MM.1S (cell line): ENCODE results near the gene GNL1.
"Not testable (repeated sequence)": the region's sequence is repeated elsewhere in the genome, so short reads cannot be mapped to it uniquely, and the experiment has no call there.

Source experiments
- DNase-seq: peaks from one replicate; pipeline ENCODE4 v3.0.0-alpha.2; 2015
- H2AFZ ChIP-seq: fragments of 300-600 bp; sonication (generic); 2 replicates; pipeline ENCODE4 v1.6.0; 2016; ENCODE audit warnings: antibody characterized with exemption, low read length
- H3F3A ChIP-seq: fragments of 300-600 bp; sonication (generic); 2 replicates; pipeline ENCODE4 v1.6.1; 2016; ENCODE audit warnings: mild to moderate bottlenecking, antibody characterized with exemption, low read length, moderate library complexity, mixed read lengths; ENCODE audit not compliant: insufficient read depth
- H3K27ac ChIP-seq: fragments of 300-600 bp; sonication (generic); 2 replicates; pipeline ENCODE4 v1.5.1; 2016; ENCODE audit warnings: mild to moderate bottlenecking, low read length
- H3K27me3 ChIP-seq: fragments of 300-600 bp; sonication (generic); replicated peaks from 2 replicates; pipeline ENCODE4 v1.6.0; 2016; ENCODE audit warnings: low read length; ENCODE audit not compliant: insufficient read depth
- H3K36me3 ChIP-seq: fragments of 300-600 bp; sonication (generic); replicated peaks from 2 replicates; pipeline ENCODE4 v1.6.1; 2016; ENCODE audit warnings: mild to moderate bottlenecking, low read length, mixed read lengths; ENCODE audit not compliant: insufficient read depth
- H3K4me1 ChIP-seq: fragments of 300-600 bp; sonication (generic); 2 replicates; pipeline ENCODE4 v1.6.1; 2016; ENCODE audit warnings: low read length, mixed read lengths
- H3K4me2 ChIP-seq: fragments of 300-600 bp; sonication (generic); 2 replicates; pipeline ENCODE4 v1.6.0; 2016; ENCODE audit warnings: low read depth, low read length
- H3K4me3 ChIP-seq: fragments of 300-600 bp; sonication (generic); 2 replicates; pipeline ENCODE4 v1.5.1; 2016; ENCODE audit warnings: low read length, mixed read lengths
- H3K79me2 ChIP-seq: fragments of 300-600 bp; sonication (generic); 2 replicates; pipeline ENCODE4 v1.6.1; 2016; ENCODE audit warnings: mixed run types, low read length, mixed read lengths
- H3K9ac ChIP-seq: fragments of 300-600 bp; sonication (generic); 2 replicates; pipeline ENCODE4 v1.6.1; 2016; ENCODE audit warnings: low read length, mixed read lengths
- H3K9me2 ChIP-seq: fragments of 300-600 bp; sonication (generic); replicated peaks from 2 replicates; pipeline ENCODE4 v1.6.1; 2016; ENCODE audit warnings: mild to moderate bottlenecking, low read length, mixed read lengths; ENCODE audit not compliant: insufficient read depth
- H3K9me3 ChIP-seq: fragments of 300-600 bp; sonication (generic); replicated peaks from 2 replicates; pipeline ENCODE4 v1.6.1; 2016; ENCODE audit warnings: mild to moderate bottlenecking, low read length, mixed read lengths; ENCODE audit not compliant: insufficient read depth
- H4K20me1 ChIP-seq: fragments of 300-600 bp; sonication (generic); 2 replicates; pipeline ENCODE4 v1.6.1; 2016; ENCODE audit warnings: mild to moderate bottlenecking, low read length, moderate library complexity, mixed read lengths; ENCODE audit not compliant: insufficient read depth
- CTCF ChIP-seq: fragments of 300-600 bp; sonication (generic); IDR thresholded peaks from 2 replicates; pipeline ENCODE4 v1.5.1; 2016; ENCODE audit warnings: antibody characterized with exemption, low read length, mixed read lengths
- EZH2 ChIP-seq: fragments of 300-600 bp; sonication (generic); optimal IDR thresholded peaks from 2 replicates; pipeline ENCODE3; 2017; ENCODE audit warnings: low read depth, mild to moderate bottlenecking, antibody characterized with exemption, low read length, mixed read lengths
- EZH2phosphoT487 ChIP-seq: fragments of 300-600 bp; sonication (generic); IDR thresholded peaks from 2 replicates; pipeline ENCODE4 v1.6.1; 2018; ENCODE audit warnings: antibody characterized with exemption, low read length

The GNL1 gene

GRCh38 chr6:30507849-30508827, 48.2 kb downstream of the GNL1 start:
- H3K9me3 ChIP-seq, result no peaks in the 10 kb centered on the region
- H3K4me2 ChIP-seq, result peak overlapping the region; percentile 94
- no peaks in the 10 kb centered on the region for H3K36me3 ChIP-seq
- no peaks in the 10 kb centered on the region for H3K27me3 ChIP-seq
- peaks cover 26% of the 10 kb centered on the region for H3F3A ChIP-seq
- no peaks in the 10 kb centered on the region for H3K9me2 ChIP-seq
- H2AFZ ChIP-seq, result peak overlapping the region; percentile 75
- no peaks in the 10 kb centered on the region for H3K79me2 ChIP-seq
- peak overlapping the region; percentile 35 for H3K4me3 ChIP-seq
- peak overlapping the region; percentile 99 for H3K27ac ChIP-seq
- peaks cover 39% of the 10 kb centered on the region for H3K4me1 ChIP-seq
- no peak for TF ChIP-seq EZH2phosphoT487
- no peak for TF ChIP-seq CTCF
- no peak for TF ChIP-seq EZH2
- H4K20me1 ChIP-seq, result no peaks in the 10 kb centered on the region
- DNase-seq, result peak; percentile 40
- peak overlapping the region; percentile 55; the same call in 1 of the 2 replicates for H3K9ac ChIP-seq

GRCh38 chr6:30500421-30501355, 55.6 kb downstream of the GNL1 start:
- Histone ChIP-seq H3K79me2 (no peaks in the 10 kb centered on the region), H3K36me3 (no peaks in the 10 kb centered on the region), H3K4me3 (no peak overlapping the region), H3K27me3 (no peaks in the 10 kb centered on the region), H3K4me1 (no peaks in the 10 kb centered on the region; the same call in 1 of the 2 replicates), H3K9ac (no peak overlapping the region), H3F3A (no peaks in the 10 kb centered on the region), H2AFZ (no peak overlapping the region), H3K9me3 (no peaks in the 10 kb centered on the region), H4K20me1 (no peaks in the 10 kb centered on the region), H3K27ac (no peak overlapping the region), H3K9me2 (no peaks in the 10 kb centered on the region), H3K4me2 (no peak overlapping the region)
- TF ChIP-seq CTCF (no peak), EZH2 (no peak), EZH2phosphoT487 (no peak)
- DNase-seq, result no peak

GRCh38 chr6:30498705-30499104, 57.6 kb downstream of the GNL1 start:
- not testable (repeated sequence) for H3K27me3 ChIP-seq, H3K9ac ChIP-seq, H3K9me2 ChIP-seq, H4K20me1 ChIP-seq, H2AFZ ChIP-seq, H3K4me1 ChIP-seq, DNase-seq, H3K27ac ChIP-seq, H3K4me3 ChIP-seq, H3K4me2 ChIP-seq, H3K9me3 ChIP-seq, H3F3A ChIP-seq, H3K36me3 ChIP-seq, H3K79me2 ChIP-seq
